CD4-positive, alpha-beta T cell treated with Interleukin-6 at 100 ng/mL for 8 hours (primary cell): Measurements from ENCODE around the gene SSPN.
"Not testable (repeated sequence)": the region's sequence is repeated elsewhere in the genome, so short reads cannot be mapped to it uniquely, and the experiment has no call there.

ENCODE experiments used
- DNase-seq: peaks from one replicate; pipeline ENCODE4 v3.0.0-alpha.2; 2020; ENCODE audit warnings: mixed read lengths, low spot score

Gene SSPN

GRCh38 chr12:26229910-26230309 is 34.5 kb downstream of the SSPN start:
- DNase-seq: no peak

GRCh38 chr12:26231470-26231869 is 36.1 kb downstream of the SSPN start:
- DNase-seq: no peak

- DNase-seq: no peak
Observed at GRCh38 chr12:26231921-26232320, 36.5 kb downstream of the SSPN start.

- DNase-seq: no peak
Observed at GRCh38 chr12:26233631-26234030, 38.3 kb downstream of the SSPN start.

GRCh38 chr12:26235465-26235864 is 40.1 kb downstream of the SSPN start:
- not testable (repeated sequence) for DNase-seq

- DNase-seq: no peak
Observed at GRCh38 chr12:26238341-26239121, 43.2 kb downstream of the SSPN start.

- DNase-seq: no peak
Observed at GRCh38 chr12:26239122-26239851, 43.9 kb downstream of the SSPN start.

GRCh38 chr12:26239852-26240815 is 44.8 kb downstream of the SSPN start:
- DNase-seq: no peak

GRCh38 chr12:26241080-26241479 is 45.7 kb downstream of the SSPN start:
- DNase-seq: no peak

GRCh38 chr12:26242683-26243082 is 47.3 kb downstream of the SSPN start:
- DNase-seq: no peak

- no peak for DNase-seq
Observed at GRCh38 chr12:26244503-26244902, 49.1 kb downstream of the SSPN start.

- DNase-seq: no peak
Observed at GRCh38 chr12:26245175-26245942, 50.0 kb downstream of the SSPN start.

GRCh38 chr12:26246483-26247164 is 51.3 kb downstream of the SSPN start:
- no peak for DNase-seq

GRCh38 chr12:26247873-26248272 is 52.5 kb downstream of the SSPN start:
- no peak for DNase-seq

GRCh38 chr12:26250801-26251200 is 55.4 kb downstream of the SSPN start:
- no peak for DNase-seq

- no peak for DNase-seq
Observed at GRCh38 chr12:26251600-26251999, 56.2 kb downstream of the SSPN start.

GRCh38 chr12:26252946-26253345 is 57.6 kb downstream of the SSPN start:
- no peak for DNase-seq

- no peak for DNase-seq
Observed at GRCh38 chr12:26255893-26256645, 60.7 kb downstream of the SSPN start.

GRCh38 chr12:26264215-26264838 is 69.0 kb downstream of the SSPN start:
- no peak for DNase-seq

GRCh38 chr12:26265606-26266005 is 70.2 kb downstream of the SSPN start:
- no peak for DNase-seq
